DMS114 treated with DMSO at 0.1 percent for 48 hours (cell line): ENCODE results near the gene DNAH17.

Source experiments
- DNase-seq: peaks from one replicate; lab custom pipeline; 2025; ENCODE audit not compliant: unreplicated experiment; lab: John Stamatoyannopoulos, UW

DNAH17 gene

DNA sequence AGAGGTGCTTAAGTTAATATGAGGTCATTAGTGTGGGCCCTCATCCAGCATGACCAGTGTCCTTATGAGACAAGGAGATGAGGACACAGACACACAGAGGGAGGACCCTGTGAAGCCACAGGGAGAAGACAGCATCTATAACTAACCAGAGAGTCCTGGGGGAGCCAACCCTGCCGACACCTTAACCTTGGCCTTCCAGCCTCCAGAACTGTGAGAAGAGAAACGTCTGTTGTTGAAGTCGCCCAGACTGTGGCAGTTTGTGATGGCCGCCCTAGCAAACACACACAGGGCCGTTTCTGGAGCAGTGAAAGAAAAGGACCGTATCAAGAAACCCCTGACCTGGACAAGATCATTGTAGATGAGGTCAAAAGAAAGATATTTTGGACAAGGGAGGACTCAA lies 26.7 kb downstream of the DNAH17 start:
- no peak for DNase-seq

DNA sequence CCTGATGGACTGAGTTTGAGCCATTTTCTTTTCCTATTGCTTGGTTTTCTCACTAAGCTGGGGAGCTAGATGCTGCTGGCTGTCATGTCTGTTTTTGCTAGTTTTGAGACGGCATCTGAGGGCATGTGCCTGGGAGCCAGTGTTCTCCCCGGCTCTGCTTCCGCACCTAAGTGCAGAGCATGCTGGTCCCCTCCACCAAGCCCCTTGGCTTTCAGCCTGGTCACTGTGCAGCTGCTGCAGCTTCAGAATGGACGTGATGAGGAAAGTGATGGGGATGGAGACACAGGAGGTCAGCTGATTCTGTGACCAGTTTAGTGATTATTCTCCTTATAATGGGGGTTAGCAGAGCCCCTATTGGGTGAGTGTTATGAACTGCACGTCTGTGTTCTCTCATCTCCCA lies 28.5 kb downstream of the DNAH17 start:
- DNase-seq: no peak

DNA sequence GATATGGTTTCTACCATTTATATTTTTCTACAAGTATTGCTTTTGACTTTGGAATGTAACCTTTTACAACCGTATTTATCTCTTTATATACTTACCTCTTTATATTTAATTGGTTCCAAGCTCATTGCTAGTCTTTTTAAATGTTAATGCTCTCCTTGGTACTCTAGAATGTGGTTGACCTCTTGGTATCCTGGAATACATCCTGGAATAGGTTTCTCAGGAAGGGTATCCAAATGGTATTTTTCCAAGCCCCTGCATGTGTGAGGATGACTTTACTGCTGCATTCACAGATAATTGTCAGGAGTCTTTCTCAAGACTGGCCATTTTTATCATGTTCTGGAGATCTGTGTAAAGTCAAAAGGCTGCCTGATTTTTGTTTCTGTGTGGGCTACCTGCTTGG lies 30.2 kb downstream of the DNAH17 start:
- DNase-seq: no peak

- no peak for DNase-seq
These were observed 30.7 kb downstream of the DNAH17 start for GRCh38 chr17:78546476-78546875.

- no peak for DNase-seq
These were observed 32.1 kb downstream of the DNAH17 start for GRCh38 chr17:78544881-78545755.

- DNase-seq: no peak
These were observed 35.5 kb downstream of the DNAH17 start for GRCh38 chr17:78541488-78542206.

GRCh38 chr17:78539781-78540180 lies 37.4 kb downstream of the DNAH17 start:
- DNase-seq: no peak

DNA sequence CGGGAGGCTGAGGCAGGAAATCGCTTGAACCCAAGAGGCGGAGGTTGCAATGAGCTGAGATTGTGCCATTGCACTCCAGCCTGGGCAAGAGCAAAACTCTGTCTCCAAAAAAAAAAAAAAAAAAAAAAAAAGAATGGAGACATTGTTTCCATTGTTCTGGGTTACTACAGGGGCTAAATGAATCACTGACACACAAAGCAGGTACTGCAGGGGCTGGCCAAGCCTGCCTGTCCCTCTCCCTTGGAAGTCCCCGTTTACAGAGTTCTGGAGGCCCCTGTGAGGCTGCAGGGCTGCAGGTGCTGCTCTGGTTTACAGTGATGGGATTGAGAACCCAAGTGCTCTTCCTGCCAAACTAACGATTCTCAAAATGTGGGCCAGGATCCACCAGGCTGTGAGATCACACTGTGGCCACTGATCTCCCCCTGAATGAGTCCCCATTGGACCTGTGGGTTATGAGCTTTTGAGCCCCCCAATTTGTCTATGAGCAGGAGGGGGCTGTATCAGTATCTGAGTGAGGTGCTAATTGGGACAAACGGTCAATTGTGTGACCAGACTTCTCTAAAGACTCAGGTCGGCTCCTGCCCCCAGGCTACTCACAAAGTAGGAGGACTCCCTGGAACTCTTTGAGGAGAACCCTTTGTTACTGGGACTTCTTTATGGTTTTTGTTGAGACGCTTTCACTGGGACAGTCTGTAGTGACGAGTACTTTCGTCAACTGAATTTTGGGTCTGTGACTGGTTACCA lies 39.0 kb downstream of the DNAH17 start:
- DNase-seq: no peak

DNA sequence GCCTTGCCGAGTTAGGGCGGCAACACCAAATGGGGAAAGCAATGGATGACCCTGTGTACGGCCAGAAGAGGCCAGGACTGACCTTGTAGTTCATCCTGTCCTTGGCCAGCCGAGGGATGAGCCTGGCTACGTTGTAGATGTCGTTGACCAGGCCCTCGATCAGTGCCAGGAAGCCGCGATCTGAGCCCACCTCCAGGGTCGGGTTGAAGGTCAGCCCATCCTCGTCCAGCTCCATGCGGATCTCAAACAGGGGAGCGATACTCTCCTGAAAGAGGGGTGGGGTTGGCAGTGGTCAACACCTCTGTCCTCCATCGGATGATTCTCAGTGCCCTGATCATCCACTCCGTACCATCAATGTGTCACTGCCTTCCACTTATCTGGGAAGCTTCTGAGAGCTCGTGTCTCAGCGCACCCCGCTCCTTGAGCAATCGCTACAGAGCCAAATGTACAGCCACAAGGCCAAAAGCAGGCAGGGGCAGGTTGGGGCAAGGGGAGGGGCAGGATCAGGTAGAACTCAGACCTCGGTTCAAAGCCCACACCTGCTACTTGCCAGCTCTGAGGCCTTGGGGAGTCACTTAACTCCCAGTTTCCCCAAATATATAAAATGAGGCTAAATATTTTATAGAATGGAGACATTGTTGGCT lies 39.9 kb downstream of the DNAH17 start:
- no peak for DNase-seq

DNA sequence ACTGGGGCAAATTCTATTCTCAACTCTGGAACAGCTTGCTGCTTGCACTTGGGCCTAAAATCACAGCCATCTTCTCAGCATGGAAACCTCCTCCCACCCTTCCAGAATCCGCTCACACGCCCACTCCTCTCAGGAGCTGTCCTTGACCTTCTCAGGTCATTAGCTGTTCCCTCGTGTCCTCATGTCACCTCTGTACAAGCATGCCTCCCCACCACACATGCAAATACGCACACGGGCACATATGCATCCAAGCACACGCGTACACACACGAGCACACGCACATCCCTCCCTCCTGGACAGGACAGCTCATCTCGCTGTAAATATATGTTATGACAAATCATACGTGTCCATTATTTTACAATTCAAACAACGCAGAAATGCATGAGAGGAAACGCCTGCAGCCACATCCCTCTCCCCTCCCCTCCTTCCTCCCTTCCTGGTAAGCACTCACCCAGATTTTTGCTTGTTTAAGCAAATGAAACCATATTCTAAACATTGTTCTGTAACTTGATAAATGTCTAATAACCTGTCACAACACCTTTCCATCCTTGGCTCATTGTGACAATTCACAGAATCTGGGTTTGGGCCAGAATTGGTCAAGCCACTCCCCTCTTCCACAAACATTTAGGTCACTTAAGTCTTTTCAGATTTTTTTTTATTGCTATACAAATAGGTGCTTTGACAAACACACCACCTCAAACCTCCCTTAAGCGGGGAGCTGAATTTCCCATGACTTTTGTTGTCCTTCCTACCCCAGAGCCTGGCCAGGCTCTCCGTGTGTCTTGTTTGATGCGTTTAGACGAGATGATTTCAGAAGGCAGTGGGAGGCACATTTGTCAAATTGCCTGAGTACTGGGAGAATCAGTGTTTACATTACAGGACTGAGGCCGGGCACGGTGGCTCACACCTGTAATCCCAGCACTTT lies 41.7 kb downstream of the DNAH17 start:
- no peak for DNase-seq

DNA sequence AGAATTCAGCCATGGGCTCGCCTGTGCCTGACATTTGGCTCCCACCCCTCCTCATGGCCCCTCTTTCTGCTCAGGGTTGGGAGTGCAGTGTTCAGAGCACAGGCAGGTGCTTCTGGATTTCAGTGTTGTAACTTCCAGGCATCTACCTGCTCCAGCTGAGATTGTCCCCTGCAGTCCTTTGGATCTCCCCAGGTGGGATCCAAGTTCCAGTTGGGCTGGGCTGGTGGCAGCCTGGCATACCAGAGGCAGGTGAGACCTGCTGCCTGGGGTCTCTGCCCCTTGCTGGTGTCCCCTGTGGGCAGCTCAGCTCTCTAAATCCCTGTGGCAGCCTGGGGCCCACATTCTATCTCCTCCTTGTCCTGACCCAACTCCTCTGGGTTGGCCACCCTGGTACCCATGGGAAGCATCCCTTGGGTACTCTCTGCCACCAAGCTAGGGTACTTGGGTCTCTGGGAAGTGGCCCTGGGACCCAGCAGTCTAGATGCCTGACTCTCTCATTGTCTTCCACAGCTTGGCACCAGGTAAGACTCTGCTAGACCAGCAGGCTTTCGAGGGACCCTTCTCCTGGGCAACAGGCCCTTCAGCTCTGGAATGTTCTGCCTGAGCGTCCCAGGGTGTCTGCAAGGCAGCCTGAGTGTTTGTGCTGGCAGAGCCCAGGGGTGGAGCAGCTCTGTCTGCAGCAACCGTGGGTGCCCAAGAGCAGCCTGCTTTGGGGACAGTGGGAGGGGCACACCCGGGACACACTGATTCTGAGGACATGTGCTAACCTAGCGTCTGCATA lies 42.5 kb downstream of the DNAH17 start:
- DNase-seq: no peak

GRCh38 chr17:78532922-78533640 lies 44.1 kb downstream of the DNAH17 start:
- no peak for DNase-seq

DNA sequence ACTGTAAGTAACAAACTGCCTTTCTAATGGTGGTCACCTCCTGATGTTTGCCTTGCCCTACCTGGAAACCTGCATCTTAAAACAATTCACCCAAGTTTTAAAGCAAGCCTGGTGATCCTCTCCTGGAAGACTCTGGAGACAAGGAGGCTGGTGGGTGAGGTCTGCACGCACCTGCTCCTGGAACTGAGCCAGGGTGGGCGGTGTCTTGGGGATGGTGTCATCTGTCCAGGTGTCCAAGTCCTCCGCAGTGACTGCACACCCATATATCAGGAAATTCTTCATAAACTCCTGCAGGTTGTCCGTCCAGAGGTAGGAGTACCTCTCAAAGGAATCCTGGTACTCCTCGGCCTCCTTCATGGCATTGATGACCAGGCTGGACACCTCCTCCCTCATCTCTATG lies 44.9 kb downstream of the DNAH17 start:
- DNase-seq: no peak

DNA sequence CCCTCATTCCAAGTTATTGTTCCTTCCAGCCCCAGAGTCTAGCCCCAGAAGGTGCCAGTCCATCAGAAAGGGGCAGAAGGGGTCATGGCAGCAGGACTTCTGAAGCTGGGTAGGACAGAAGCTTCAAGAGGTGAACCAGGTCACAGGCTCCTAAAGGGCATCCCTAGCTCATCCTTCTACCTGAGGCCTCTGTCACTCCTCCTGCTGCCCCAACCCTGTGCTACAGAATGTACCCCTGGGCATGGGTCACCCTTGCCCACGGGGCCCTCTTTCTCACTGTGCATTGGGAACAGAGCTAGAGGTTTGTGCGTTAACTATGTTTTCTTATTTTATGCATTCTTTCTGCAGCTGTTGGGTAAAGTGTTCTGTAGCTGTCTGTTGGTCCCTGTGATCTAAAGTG lies 46.5 kb downstream of the DNAH17 start:
- no peak for DNase-seq

GRCh38 chr17:78529871-78530670 lies 47.1 kb downstream of the DNAH17 start:
- DNase-seq: no peak

DNA sequence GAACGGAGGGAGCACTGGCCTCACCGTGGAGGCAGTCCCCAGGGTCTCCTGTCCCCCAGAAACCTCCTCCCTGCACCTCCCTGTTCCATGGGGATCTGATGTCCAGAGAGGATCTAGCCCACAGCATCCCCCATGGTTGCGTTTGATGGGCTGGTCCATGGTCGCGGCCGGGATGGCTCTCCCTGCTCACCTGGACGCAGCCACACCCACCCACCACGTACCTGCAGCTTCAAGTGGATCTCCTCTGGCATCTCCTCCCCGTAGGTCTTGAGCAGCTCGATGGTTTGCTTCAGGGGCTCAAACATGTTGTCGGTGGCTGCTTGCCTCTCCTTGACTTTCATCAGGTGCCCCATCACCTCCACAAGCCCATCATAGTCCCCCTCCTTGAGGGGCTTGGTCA lies 47.9 kb downstream of the DNAH17 start:
- no peak for DNase-seq

DNA sequence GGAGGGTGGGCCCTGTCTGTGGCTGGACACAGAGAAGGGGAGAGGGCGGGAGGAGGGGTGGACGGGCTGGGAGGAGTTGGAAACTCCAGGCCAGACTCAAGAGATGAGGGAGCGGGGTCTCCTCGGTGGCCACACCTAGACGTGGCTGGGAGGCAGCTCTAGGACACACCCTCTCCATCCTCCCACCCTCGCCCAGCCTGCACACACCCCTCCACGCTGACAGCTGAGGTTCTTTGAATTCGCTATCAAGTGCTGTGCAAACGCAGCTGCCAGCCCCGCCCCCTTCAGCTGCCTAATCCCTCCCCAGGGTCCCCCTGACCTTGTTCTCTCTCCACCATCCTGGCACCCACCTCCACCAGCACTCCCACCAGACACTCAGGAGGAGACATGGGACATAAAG lies 48.7 kb downstream of the DNAH17 start:
- no peak for DNase-seq

- DNase-seq: no peak
These were observed 49.9 kb downstream of the DNAH17 start for GRCh38 chr17:78527345-78527744.
